ENCODE data around the gene LGI4.
A peak's percentile ranks its signal among the peaks of the same experiment; 100 is the strongest.

The LGI4 gene

GRCh38 chr19:35084509-35084762, 50.4 kb downstream of the LGI4 start:
- H2BK15ac ChIP-seq (ENCODE audit: low read depth, poor library complexity, severe bottlenecking), result no peak overlapping the region
- H3K14ac ChIP-seq (ENCODE audit: low read length in 2 of 2), result no peak overlapping the region
- no peak overlapping the region for H2AFZ ChIP-seq (ENCODE audit: low read depth, low read length)
- H2AK5ac ChIP-seq (ENCODE audit: low read length, severe bottlenecking), result no peak overlapping the region
- no peak overlapping the region for H4K8ac ChIP-seq (ENCODE audit: low read length)
- no peaks in the 10 kb centered on the region for H3K9me3 ChIP-seq (ENCODE audit: control insufficient read depth, low read length)
- no peak overlapping the region for H3K27ac ChIP-seq (ENCODE audit: low read length, poor library complexity, severe bottlenecking)
- no peak overlapping the region for H3K4me2 ChIP-seq (ENCODE audit: low read length, poor library complexity, severe bottlenecking)
- H3K9ac ChIP-seq (ENCODE audit: low read length), result no peak overlapping the region
- H3K23ac ChIP-seq (ENCODE audit: low read length in 2 of 2), result no peak overlapping the region
- no peak overlapping the region for H2BK120ac ChIP-seq (ENCODE audit: low read depth, low read length)
- no peak overlapping the region for H4K91ac ChIP-seq (ENCODE audit: low read length)
- 74% methylated on average over 3 of the region's 3 CpGs for WGBS
- no peaks in the 10 kb centered on the region for H3K79me1 ChIP-seq (replicated peaks; ENCODE audit: low read length, poor library complexity, severe bottlenecking)
- H3K4me1 ChIP-seq (ENCODE audit: control insufficient read depth, insufficient read depth, low read depth, low read length), result peaks cover 7% of the 10 kb centered on the region
- no peaks in the 10 kb centered on the region for H3K36me3 ChIP-seq (ENCODE audit: control insufficient read depth in 1 of 2, insufficient read depth in 2 of 2, low read depth in 1 of 2, low read length in 2 of 2)
- no peak for DNase-seq
- H2BK12ac ChIP-seq (ENCODE audit: low read length in 2 of 2), result no peak overlapping the region
- no peak overlapping the region for H3K18ac ChIP-seq (ENCODE audit: low read depth in 1 of 2, low read length in 2 of 2)
- no peak overlapping the region for H2BK5ac ChIP-seq (ENCODE audit: low read depth, low read length, poor library complexity, severe bottlenecking)
- H3K27me3 ChIP-seq (ENCODE audit: control insufficient read depth in 1 of 2, insufficient read depth in 1 of 2, low read length in 2 of 2), result peaks cover 0 to 44% of the 10 kb centered on the region in 2 experiments
- H3K4ac ChIP-seq (ENCODE audit: low read depth in 1 of 2, low read length in 2 of 2), result no peak overlapping the region
- H3K4me3 ChIP-seq (ENCODE audit: insufficient read depth in 1 of 2, low read depth in 1 of 2, low read length in 2 of 2), result no peak overlapping the region

- Histone ChIP-seq H3K27ac (ENCODE audit: low read length, poor library complexity, severe bottlenecking) (no peak overlapping the region), H3K9ac (ENCODE audit: low read length) (no peak overlapping the region), H3K14ac (ENCODE audit: low read length in 2 of 2) (no peak overlapping the region), H4K8ac (ENCODE audit: low read length) (no peak overlapping the region), H3K4me1 (ENCODE audit: control insufficient read depth, insufficient read depth, low read depth, low read length) (peaks cover 7% of the 10 kb centered on the region), H3K27me3 (ENCODE audit: control insufficient read depth in 1 of 2, insufficient read depth in 1 of 2, low read length in 2 of 2) (peaks cover 0 to 50% of the 10 kb centered on the region in 2 experiments), H2AK5ac (ENCODE audit: low read length, severe bottlenecking) (no peak overlapping the region), H3K79me1 (replicated peaks; ENCODE audit: low read length, poor library complexity, severe bottlenecking) (no peaks in the 10 kb centered on the region), H3K18ac (ENCODE audit: low read depth in 1 of 2, low read length in 2 of 2) (no peak overlapping the region), H3K9me3 (ENCODE audit: control insufficient read depth, low read length) (no peaks in the 10 kb centered on the region), H3K23ac (ENCODE audit: low read length in 2 of 2) (peak overlapping the region in 1 of 2 experiments; percentile 63), H2AFZ (ENCODE audit: low read depth, low read length) (no peak overlapping the region), H2BK120ac (ENCODE audit: low read depth, low read length) (no peak overlapping the region), H3K36me3 (ENCODE audit: control insufficient read depth in 1 of 2, insufficient read depth in 2 of 2, low read depth in 1 of 2, low read length in 2 of 2) (no peaks in the 10 kb centered on the region), H2BK15ac (ENCODE audit: low read depth, poor library complexity, severe bottlenecking) (no peak overlapping the region), H2BK5ac (ENCODE audit: low read depth, low read length, poor library complexity, severe bottlenecking) (no peak overlapping the region), H3K4ac (ENCODE audit: low read depth in 1 of 2, low read length in 2 of 2) (no peak overlapping the region), H3K4me3 (ENCODE audit: insufficient read depth in 1 of 2, low read depth in 1 of 2, low read length in 2 of 2) (no peak overlapping the region), H2BK12ac (ENCODE audit: low read length in 2 of 2) (no peak overlapping the region), H3K4me2 (ENCODE audit: low read length, poor library complexity, severe bottlenecking) (no peak overlapping the region), H4K91ac (ENCODE audit: low read length) (no peak overlapping the region)
- 87% methylated on average over 15 of the region's 15 CpGs for WGBS
- no peak for DNase-seq
These were observed 51.0 kb downstream of the LGI4 start for GRCh38 chr19:35083691-35084508.

- H4K91ac ChIP-seq (ENCODE audit: low read length), result no peak overlapping the region
- H3K36me3 ChIP-seq (ENCODE audit: control insufficient read depth in 1 of 2, insufficient read depth in 2 of 2, low read depth in 1 of 2, low read length in 2 of 2), result no peaks in the 10 kb centered on the region
- H3K9me3 ChIP-seq (ENCODE audit: control insufficient read depth, low read length), result no peaks in the 10 kb centered on the region
- H3K9ac ChIP-seq (ENCODE audit: low read length), result no peak overlapping the region
- no peak overlapping the region for H2BK12ac ChIP-seq (ENCODE audit: low read length in 2 of 2)
- no peak overlapping the region for H2BK120ac ChIP-seq (ENCODE audit: low read depth, low read length)
- no peak overlapping the region for H2AK5ac ChIP-seq (ENCODE audit: low read length, severe bottlenecking)
- H3K18ac ChIP-seq (ENCODE audit: low read depth in 1 of 2, low read length in 2 of 2), result no peak overlapping the region
- H3K23ac ChIP-seq (ENCODE audit: low read length in 2 of 2), result no peak overlapping the region
- no peak for DNase-seq
- no peak overlapping the region for H3K14ac ChIP-seq (ENCODE audit: low read length in 2 of 2)
- H3K4me3 ChIP-seq (ENCODE audit: insufficient read depth in 1 of 2, low read depth in 1 of 2, low read length in 2 of 2), result no peak overlapping the region
- H2BK5ac ChIP-seq (ENCODE audit: low read depth, low read length, poor library complexity, severe bottlenecking), result no peak overlapping the region
- 81% methylated on average over 6 of the region's 6 CpGs for WGBS
- H3K27me3 ChIP-seq (ENCODE audit: control insufficient read depth in 1 of 2, insufficient read depth in 1 of 2, low read length in 2 of 2), result peaks cover 4 to 61% of the 10 kb centered on the region in 2 experiments
- no peak overlapping the region for H2AFZ ChIP-seq (ENCODE audit: low read depth, low read length)
- H3K4me2 ChIP-seq (ENCODE audit: low read length, poor library complexity, severe bottlenecking), result no peak overlapping the region
- no peaks in the 10 kb centered on the region for H3K79me1 ChIP-seq (replicated peaks; ENCODE audit: low read length, poor library complexity, severe bottlenecking)
- H3K27ac ChIP-seq (ENCODE audit: low read length, poor library complexity, severe bottlenecking), result no peak overlapping the region
- H3K4me1 ChIP-seq (ENCODE audit: control insufficient read depth, insufficient read depth, low read depth, low read length), result no peaks in the 10 kb centered on the region
- H3K4ac ChIP-seq (ENCODE audit: low read depth in 1 of 2, low read length in 2 of 2), result no peak overlapping the region
- H2BK15ac ChIP-seq (ENCODE audit: low read depth, poor library complexity, severe bottlenecking), result no peak overlapping the region
- no peak overlapping the region for H4K8ac ChIP-seq (ENCODE audit: low read length)
These were observed 53.7 kb downstream of the LGI4 start for GRCh38 chr19:35081201-35081600.

GRCh38 chr19:35080613-35081170, 54.2 kb downstream of the LGI4 start:
- peaks cover 4 to 62% of the 10 kb centered on the region in 2 experiments for H3K27me3 ChIP-seq (ENCODE audit: control insufficient read depth in 1 of 2, insufficient read depth in 1 of 2, low read length in 2 of 2)
- no peak overlapping the region for H3K4ac ChIP-seq (ENCODE audit: low read depth in 1 of 2, low read length in 2 of 2)
- no peak overlapping the region for H3K23ac ChIP-seq (ENCODE audit: low read length in 2 of 2)
- no peaks in the 10 kb centered on the region for H3K4me1 ChIP-seq (ENCODE audit: control insufficient read depth, insufficient read depth, low read depth, low read length)
- 85% methylated on average over 16 of the region's 16 CpGs for WGBS
- no peak overlapping the region for H3K9ac ChIP-seq (ENCODE audit: low read length)
- no peak overlapping the region for H3K18ac ChIP-seq (ENCODE audit: low read depth in 1 of 2, low read length in 2 of 2)
- H3K36me3 ChIP-seq (ENCODE audit: control insufficient read depth in 1 of 2, insufficient read depth in 2 of 2, low read depth in 1 of 2, low read length in 2 of 2), result no peaks in the 10 kb centered on the region
- DNase-seq, result no peak
- no peak overlapping the region for H4K8ac ChIP-seq (ENCODE audit: low read length)
- no peaks in the 10 kb centered on the region for H3K9me3 ChIP-seq (ENCODE audit: control insufficient read depth, low read length)
- H2AFZ ChIP-seq (ENCODE audit: low read depth, low read length), result no peak overlapping the region
- no peak overlapping the region for H3K14ac ChIP-seq (ENCODE audit: low read length in 2 of 2)
- no peak overlapping the region for H2BK120ac ChIP-seq (ENCODE audit: low read depth, low read length)
- H3K4me2 ChIP-seq (ENCODE audit: low read length, poor library complexity, severe bottlenecking), result no peak overlapping the region
- no peak overlapping the region for H2AK5ac ChIP-seq (ENCODE audit: low read length, severe bottlenecking)
- H4K91ac ChIP-seq (ENCODE audit: low read length), result no peak overlapping the region
- no peak overlapping the region for H2BK5ac ChIP-seq (ENCODE audit: low read depth, low read length, poor library complexity, severe bottlenecking)
- H3K79me1 ChIP-seq (replicated peaks; ENCODE audit: low read length, poor library complexity, severe bottlenecking), result no peaks in the 10 kb centered on the region
- no peak overlapping the region for H2BK12ac ChIP-seq (ENCODE audit: low read length in 2 of 2)
- no peak overlapping the region for H3K4me3 ChIP-seq (ENCODE audit: insufficient read depth in 1 of 2, low read depth in 1 of 2, low read length in 2 of 2)
- H2BK15ac ChIP-seq (ENCODE audit: low read depth, poor library complexity, severe bottlenecking), result no peak overlapping the region
- H3K27ac ChIP-seq (ENCODE audit: low read length, poor library complexity, severe bottlenecking), result no peak overlapping the region
